HG02852 (cell line): Measurements from ENCODE around the gene BLOC1S4.

Source experiments
- ATAC-seq: cut with Tn5 transposase; IDR thresholded peaks from one replicate; pipeline ENCODE4 v1.9.1; 2021; ENCODE audit warnings: mild to moderate bottlenecking, moderate library complexity; ENCODE audit not compliant: unreplicated experiment

Gene BLOC1S4

GRCh38 chr4:6760865-6761264 lies 44.9 kb downstream of the BLOC1S4 start:
- ATAC-seq: no peak

- no peak for ATAC-seq
Measured at GRCh38 chr4:6761649-6762615, 46.0 kb downstream of the BLOC1S4 start.

- no peak for ATAC-seq
Measured at GRCh38 chr4:6763330-6763851, 47.4 kb downstream of the BLOC1S4 start.

- no peak for ATAC-seq
Measured at GRCh38 chr4:6764976-6765620, 49.1 kb downstream of the BLOC1S4 start.

GRCh38 chr4:6765703-6766102 lies 49.7 kb downstream of the BLOC1S4 start:
- ATAC-seq: no peak
